ENCODE data around the gene AGRP. TPM values are rescaled to one million over a fixed set of nuclear protein-coding genes. Genes with fewer than 3 reads are reported as not detected.
A peak's percentile ranks its signal among the peaks of the same experiment; 100 is the strongest.

The AGRP gene
- total and polyA plus RNA-seq, 7 donors = not detected

- 95 to 96% methylated on average over 7 of the region's 7 CpGs for WGBS, 2 donors
- Histone ChIP-seq H3K4me3 (no peak overlapping the region), H3K36me3 (peaks cover 0 to 31% (median 5%) of the 10 kb centered on the region in 4 donors), H3K27me3 (no peaks in the 10 kb centered on the region), H3K27ac (peak overlapping the region in 3 of 4 donors; percentile 70 to 79 (median 78)), H3K4me1 (peaks cover 0 to 88% (median 76%) of the 10 kb centered on the region in 4 donors), H3K9me3 (no peaks in the 10 kb centered on the region)
- TF ChIP-seq CTCF (IDR thresholded peaks at IDR 0.05) (no peak), EP300 (IDR thresholded peaks at IDR 0.05) (no peak), POLR2A (IDR thresholded peaks at IDR 0.05) (no peak), POLR2AphosphoS5 (IDR thresholded peaks at IDR 0.05) (no peak)
- DNase-seq = no peak
- intact Hi-C loops (cut with DNase I) = no loop called here
Observed at GRCh38 chr16:67445126-67445426, 38.3 kb downstream of the AGRP start.

- peaks cover 0 to 82% (median 71%) of the 10 kb centered on the region in 4 donors for H3K4me1 ChIP-seq
- H3K4me3 ChIP-seq = no peak overlapping the region
- no peak for DNase-seq
- peaks cover 0 to 28% (median 4%) of the 10 kb centered on the region in 4 donors for H3K36me3 ChIP-seq
- 79 to 88% methylated on average over 22 of the region's 22 CpGs for WGBS, 2 donors
- TF ChIP-seq POLR2A (IDR thresholded peaks at IDR 0.05) (no peak), POLR2AphosphoS5 (IDR thresholded peaks at IDR 0.05) (no peak), CTCF (IDR thresholded peaks at IDR 0.05) (no peak), EP300 (IDR thresholded peaks at IDR 0.05) (no peak)
- H3K9me3 ChIP-seq = no peaks in the 10 kb centered on the region
- peak overlapping the region; percentile 15 to 79 (median 74) for H3K27ac ChIP-seq
- intact Hi-C loops (cut with DNase I) = no loop called here
- H3K27me3 ChIP-seq = no peaks in the 10 kb centered on the region
Observed at GRCh38 chr16:67444259-67445125, 38.9 kb downstream of the AGRP start.

- Histone ChIP-seq H3K36me3 (peaks cover 0 to 33% (median 14%) of the 10 kb centered on the region in 4 donors), H3K4me1 (peaks cover 0 to 75% (median 66%) of the 10 kb centered on the region in 4 donors), H3K27ac (peak overlapping the region; percentile 15 to 79 (median 74)), H3K4me3 (no peak overlapping the region), H3K9me3 (no peaks in the 10 kb centered on the region), H3K27me3 (no peaks in the 10 kb centered on the region)
- DNase-seq = peak; percentile 94
- 80 to 83% methylated on average over 6 of the region's 6 CpGs for WGBS, 2 donors
- intact Hi-C loops (cut with DNase I) = no loop called here
- TF ChIP-seq POLR2AphosphoS5 (IDR thresholded peaks at IDR 0.05) (peak; percentile 19 to 74 (median 68)), EP300 (IDR thresholded peaks at IDR 0.05) (no peak)
Observed at GRCh38 chr16:67443265-67443664, 40.1 kb downstream of the AGRP start.

- intact Hi-C loops (cut with DNase I) = no loop called here
- peaks cover 0 to 38% (median 19%) of the 10 kb centered on the region in 4 donors for H3K36me3 ChIP-seq
- 84 to 89% methylated on average over 13 of the region's 13 CpGs for WGBS, 2 donors
- H3K27ac ChIP-seq = peak overlapping the region in 3 of 4 donors; percentile 70 to 79 (median 78)
- H3K27me3 ChIP-seq = no peaks in the 10 kb centered on the region
- TF ChIP-seq CTCF (IDR thresholded peaks at IDR 0.05) (no peak), POLR2A (IDR thresholded peaks at IDR 0.05) (no peak), POLR2AphosphoS5 (IDR thresholded peaks at IDR 0.05) (no peak), EP300 (IDR thresholded peaks at IDR 0.05) (no peak)
- H3K4me1 ChIP-seq = peaks cover 0 to 71% (median 61%) of the 10 kb centered on the region in 4 donors
- DNase-seq = no peak
- no peak overlapping the region for H3K4me3 ChIP-seq
- no peaks in the 10 kb centered on the region for H3K9me3 ChIP-seq
Observed at GRCh38 chr16:67442581-67443255, 40.6 kb downstream of the AGRP start.

- DNase-seq = no peak
- WGBS, 2 donors = 52 to 80% methylated on average over 5 of the region's 5 CpGs
Observed at GRCh38 chr16:67441907-67442306, 41.4 kb downstream of the AGRP start.

More at GRCh38 chr16:67441907-67442306, 41.4 kb downstream of the AGRP start:
- Histone ChIP-seq H3K36me3 (peaks cover 0 to 47% (median 24%) of the 10 kb centered on the region in 4 donors), H3K27me3 (no peaks in the 10 kb centered on the region), H3K4me3 (no peak overlapping the region), H3K4me1 (peaks cover 0 to 63% (median 53%) of the 10 kb centered on the region in 4 donors), H3K27ac (peak overlapping the region in 2 of 4 donors; percentile 78 to 79), H3K9me3 (no peaks in the 10 kb centered on the region)
- intact Hi-C loops (cut with DNase I) = no loop called here
- TF ChIP-seq CTCF (IDR thresholded peaks at IDR 0.05) = no peak
- TF ChIP-seq POLR2AphosphoS5 (IDR thresholded peaks at IDR 0.05) = no peak
- no peak for TF ChIP-seq POLR2A (IDR thresholded peaks at IDR 0.05)
- TF ChIP-seq EP300 (IDR thresholded peaks at IDR 0.05) = no peak

All from sigmoid colon (tissue), 7 donors.